GM12878 (cell line): ENCODE results near the gene COL17A1. TPM values are rescaled to one million over a fixed set of nuclear protein-coding genes. Genes with fewer than 3 reads are reported as not detected.

ENCODE experiments used
- SMC3 ChIP-seq: IDR thresholded peaks from 2 replicates; pipeline ENCODE4 v1.6.1; 2011; ENCODE audit warnings: low read length, improper control_type of control experiment, borderline replicate concordance
- microRNA counts: library from miRNA; unstranded; fragments of <30 nt; microRNA quantifications from one replicate; lab custom pipeline; 2016
- microRNA-seq: library from miRNA; unstranded; fragments of <30 nt; microRNA quantifications from one replicate; pipeline ENCODE4, GENCODE V29; 2018
- polyA plus RNA-seq, 11 experiments: library from polyadenylated mRNA; depleted of rRNA in 4 of 11; unstranded in 6 of 11; stranded (reverse) in 5 of 11; fragments of >200 nt; fragmentation: Nextera tagmentation in 4 of 11; fragmentation: Illumina TruSeq in 1 of 11; extraction: Ambion mirVana in 4 of 11; extraction: Trizol in 1 of 11; gene quantifications; 1 replicate in 1 of 11; 2 replicates in 10 of 11; pipeline versions ENCODE4 v1.2.1 to v1.2.3, GENCODE V29; 2011 to 2016; ENCODE audit warnings: inconsistent platforms in 2 of 11, missing spikeins in 2 of 11, low read depth in 1 of 11
- total RNA-seq, 4 experiments: library from RNA; depleted of rRNA in 3 of 4; stranded (reverse); fragments of >200 nt in 3 of 4; fragmentation: Illumina TruSeq in 1 of 4; extraction: Trizol in 1 of 4; gene quantifications; 2 replicates each; pipeline versions ENCODE4 v1.2.1 to v1.2.3, GENCODE V29; 2013 to 2021

The COL17A1 gene
- total and polyA plus RNA-seq, 10 of the 15 experiments (the other 5 are each of a cell fraction or from before 2014, with no cell fraction given), result 0.08 to 0.22 TPM; not detected in 8

DNA sequence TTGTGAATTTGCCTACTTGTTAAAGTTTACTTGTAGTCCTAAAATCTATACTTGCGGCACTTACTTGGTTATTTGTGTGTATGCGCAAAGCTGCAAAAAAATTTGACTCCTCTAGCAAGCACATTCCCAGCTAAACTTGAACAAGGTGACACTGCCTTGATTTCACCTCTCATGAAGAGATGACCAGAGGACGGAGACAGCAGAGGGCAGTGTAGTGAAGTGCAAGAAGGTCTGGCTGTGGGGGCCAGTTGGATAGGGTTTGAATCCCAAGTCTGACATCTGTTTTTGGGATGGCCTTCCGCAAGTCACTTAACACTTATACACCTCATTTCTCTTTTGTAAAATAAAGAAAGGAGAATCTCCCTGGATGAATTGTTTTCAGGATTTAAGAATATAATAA, 103.0 kb downstream of the COL17A1 start (continued):
- peak; percentile 27; the same call in 1 of the 2 replicates for TF ChIP-seq SMC3

MicroRNA genes within 50 kb of the gene (microRNA counts, 767-probe panel; counts per million panel counts)
- 1,705 counts per million, percentile 66 among the panel's probes with 10 or more counts for microRNA hsa-miR-936 (lab: Ali Mortazavi, UCI)

Small RNA genes within 50 kb of the gene (microRNA-seq; reads per million reads assigned to microRNA genes)
- not detected for gene MIR936

Other genes with a start within 250 kb of the COL17A1 start
- gene SH3PXD2A, start 230.3 kb downstream of the COL17A1 start, total RNA-seq (2014; rRNA removed), result 2.9 and 3.6 TPM in 2 replicates
- gene SH3PXD2A, start 230.3 kb downstream of the COL17A1 start, total RNA-seq (2014; rRNA removed; fragmentation: Illumina TruSeq; extraction: Trizol), result 4.5 and 4.7 TPM in 2 replicates
- gene SH3PXD2A, start 230.3 kb downstream of the COL17A1 start, total RNA-seq (2021), result 12.0 and 14.0 TPM in 2 replicates
- gene SH3PXD2A, start 230.3 kb downstream of the COL17A1 start, polyA plus RNA-seq (2011; rRNA removed), result 3.9 and 5.1 TPM in 2 replicates
- 6.3 and 7.1 TPM in 2 replicates for gene SH3PXD2A, start 230.3 kb downstream of the COL17A1 start, polyA plus RNA-seq (2014; fragmentation: Illumina TruSeq; extraction: Trizol)
- gene SH3PXD2A, start 230.3 kb downstream of the COL17A1 start, polyA plus RNA-seq (2014; fragmentation: Nextera tagmentation; extraction: Ambion mirVana), result under 1 TPM; 0.63 to 0.75 TPM
- 6.4 and 7.3 TPM in 2 replicates for gene SH3PXD2A, start 230.3 kb downstream of the COL17A1 start, polyA plus RNA-seq (2014; rRNA removed)
- 1 to 10 TPM; 3.7 to 4.1 TPM for gene SH3PXD2A, start 230.3 kb downstream of the COL17A1 start, polyA plus RNA-seq (2016; fragmentation: Nextera tagmentation; extraction: Ambion mirVana)
- gene STN1, start 167.7 kb downstream of the COL17A1 start, total RNA-seq (2014; rRNA removed), result 26.7 and 33.4 TPM in 2 replicates
- gene STN1, start 167.7 kb downstream of the COL17A1 start, total RNA-seq (2014; rRNA removed; fragmentation: Illumina TruSeq; extraction: Trizol), result 30.4 and 33.3 TPM in 2 replicates
- gene STN1, start 167.7 kb downstream of the COL17A1 start, total RNA-seq (2021), result 21.7 and 22.2 TPM in 2 replicates
- 31.8 and 35.7 TPM in 2 replicates for gene STN1, start 167.7 kb downstream of the COL17A1 start, polyA plus RNA-seq (2011; rRNA removed)
- 28.7 and 31.1 TPM in 2 replicates for gene STN1, start 167.7 kb downstream of the COL17A1 start, polyA plus RNA-seq (2014; fragmentation: Illumina TruSeq; extraction: Trizol)
- gene STN1, start 167.7 kb downstream of the COL17A1 start, polyA plus RNA-seq (2014; fragmentation: Nextera tagmentation; extraction: Ambion mirVana), result 10 to 100 TPM; 26.5 to 27.8 TPM
- 24.9 and 29.3 TPM in 2 replicates for gene STN1, start 167.7 kb downstream of the COL17A1 start, polyA plus RNA-seq (2014; rRNA removed)
- 10 to 100 TPM; 26.7 to 31.6 TPM for gene STN1, start 167.7 kb downstream of the COL17A1 start, polyA plus RNA-seq (2016; fragmentation: Nextera tagmentation; extraction: Ambion mirVana)
- 15.1 and 16.8 TPM in 2 replicates for gene SLK, start 118.7 kb downstream of the COL17A1 start, total RNA-seq (2014; rRNA removed)
- gene SLK, start 118.7 kb downstream of the COL17A1 start, total RNA-seq (2014; rRNA removed; fragmentation: Illumina TruSeq; extraction: Trizol), result 24.2 and 27.0 TPM in 2 replicates
- 15.0 and 17.5 TPM in 2 replicates for gene SLK, start 118.7 kb downstream of the COL17A1 start, total RNA-seq (2021)
- 12.8 and 21.1 TPM in 2 replicates for gene SLK, start 118.7 kb downstream of the COL17A1 start, polyA plus RNA-seq (2011; rRNA removed)
- gene SLK, start 118.7 kb downstream of the COL17A1 start, polyA plus RNA-seq (2014; fragmentation: Illumina TruSeq; extraction: Trizol), result 16.8 and 20.8 TPM in 2 replicates
- 1 to 10 TPM; 6.0 to 6.4 TPM for gene SLK, start 118.7 kb downstream of the COL17A1 start, polyA plus RNA-seq (2014; fragmentation: Nextera tagmentation; extraction: Ambion mirVana)
- 7.4 and 9.3 TPM in 2 replicates for gene SLK, start 118.7 kb downstream of the COL17A1 start, polyA plus RNA-seq (2014; rRNA removed)
- 1 to 10 TPM; 2.5 to 3.4 TPM for gene SLK, start 118.7 kb downstream of the COL17A1 start, polyA plus RNA-seq (2016; fragmentation: Nextera tagmentation; extraction: Ambion mirVana)
- gene SFR1, start 36.3 kb upstream of the COL17A1 start, total RNA-seq (2014; rRNA removed), result 7.9 and 13.7 TPM in 2 replicates
- 14.6 and 15.0 TPM in 2 replicates for gene SFR1, start 36.3 kb upstream of the COL17A1 start, total RNA-seq (2014; rRNA removed; fragmentation: Illumina TruSeq; extraction: Trizol)
- 9.0 and 10.0 TPM in 2 replicates for gene SFR1, start 36.3 kb upstream of the COL17A1 start, total RNA-seq (2021)
- 6.9 and 14.0 TPM in 2 replicates for gene SFR1, start 36.3 kb upstream of the COL17A1 start, polyA plus RNA-seq (2011; rRNA removed)
- 14.9 and 18.5 TPM in 2 replicates for gene SFR1, start 36.3 kb upstream of the COL17A1 start, polyA plus RNA-seq (2014; fragmentation: Illumina TruSeq; extraction: Trizol)
- 10 to 100 TPM; 25.4 to 31.5 TPM for gene SFR1, start 36.3 kb upstream of the COL17A1 start, polyA plus RNA-seq (2014; fragmentation: Nextera tagmentation; extraction: Ambion mirVana)
- 8.1 and 9.6 TPM in 2 replicates for gene SFR1, start 36.3 kb upstream of the COL17A1 start, polyA plus RNA-seq (2014; rRNA removed)
- gene SFR1, start 36.3 kb upstream of the COL17A1 start, polyA plus RNA-seq (2016; fragmentation: Nextera tagmentation; extraction: Ambion mirVana), result 10 to 100 TPM; 20.6 to 21.2 TPM
- 0.06 TPM in 1 of 2 replicates, not detected in the other for gene CFAP43, start 146.5 kb upstream of the COL17A1 start, total RNA-seq (2014; rRNA removed)
- not detected in 2 replicates for gene CFAP43, start 146.5 kb upstream of the COL17A1 start, total RNA-seq (2014; rRNA removed; fragmentation: Illumina TruSeq; extraction: Trizol)
- gene CFAP43, start 146.5 kb upstream of the COL17A1 start, total RNA-seq (2021), result not detected in 2 replicates
- gene CFAP43, start 146.5 kb upstream of the COL17A1 start, polyA plus RNA-seq (2011; rRNA removed), result 0.06 and 0.07 TPM in 2 replicates
- not detected in 2 replicates for gene CFAP43, start 146.5 kb upstream of the COL17A1 start, polyA plus RNA-seq (2014; fragmentation: Illumina TruSeq; extraction: Trizol)
- under 1 TPM in 1 of 2 experiments, not detected in 1; 0.10 TPM for gene CFAP43, start 146.5 kb upstream of the COL17A1 start, polyA plus RNA-seq (2014; fragmentation: Nextera tagmentation; extraction: Ambion mirVana)
- gene CFAP43, start 146.5 kb upstream of the COL17A1 start, polyA plus RNA-seq (2014; rRNA removed), result not detected in 2 replicates
- gene CFAP43, start 146.5 kb upstream of the COL17A1 start, polyA plus RNA-seq (2016; fragmentation: Nextera tagmentation; extraction: Ambion mirVana), result under 1 TPM; 0.11 to 0.14 TPM
- 96.6 and 99.7 TPM in 2 replicates for gene GSTO1, start 169.0 kb upstream of the COL17A1 start, total RNA-seq (2014; rRNA removed)
- 91.6 and 95.1 TPM in 2 replicates for gene GSTO1, start 169.0 kb upstream of the COL17A1 start, total RNA-seq (2014; rRNA removed; fragmentation: Illumina TruSeq; extraction: Trizol)
- gene GSTO1, start 169.0 kb upstream of the COL17A1 start, total RNA-seq (2021), result 97.2 and 102 TPM in 2 replicates
- gene GSTO1, start 169.0 kb upstream of the COL17A1 start, polyA plus RNA-seq (2011; rRNA removed), result 197 and 239 TPM in 2 replicates
- gene GSTO1, start 169.0 kb upstream of the COL17A1 start, polyA plus RNA-seq (2014; fragmentation: Illumina TruSeq; extraction: Trizol), result 108 and 111 TPM in 2 replicates
- gene GSTO1, start 169.0 kb upstream of the COL17A1 start, polyA plus RNA-seq (2014; fragmentation: Nextera tagmentation; extraction: Ambion mirVana), result 100 to 1,000 TPM in 1 of 2 experiments, 10 to 100 TPM in 1; 53.1 to 149 TPM
- 102 and 112 TPM in 2 replicates for gene GSTO1, start 169.0 kb upstream of the COL17A1 start, polyA plus RNA-seq (2014; rRNA removed)
- 100 to 1,000 TPM; 192 to 195 TPM for gene GSTO1, start 169.0 kb upstream of the COL17A1 start, polyA plus RNA-seq (2016; fragmentation: Nextera tagmentation; extraction: Ambion mirVana)
- 0.51 and 0.65 TPM in 2 replicates for gene GSTO2, start 183.3 kb upstream of the COL17A1 start, total RNA-seq (2014; rRNA removed)
- 0.40 and 0.51 TPM in 2 replicates for gene GSTO2, start 183.3 kb upstream of the COL17A1 start, total RNA-seq (2014; rRNA removed; fragmentation: Illumina TruSeq; extraction: Trizol)
- gene GSTO2, start 183.3 kb upstream of the COL17A1 start, total RNA-seq (2021), result 0.26 and 0.48 TPM in 2 replicates
- gene GSTO2, start 183.3 kb upstream of the COL17A1 start, polyA plus RNA-seq (2011; rRNA removed), result 0.62 and 0.72 TPM in 2 replicates
- 0.19 and 0.43 TPM in 2 replicates for gene GSTO2, start 183.3 kb upstream of the COL17A1 start, polyA plus RNA-seq (2014; fragmentation: Illumina TruSeq; extraction: Trizol)
- gene GSTO2, start 183.3 kb upstream of the COL17A1 start, polyA plus RNA-seq (2014; fragmentation: Nextera tagmentation; extraction: Ambion mirVana), result under 1 TPM; 0.16 to 0.53 TPM
- gene GSTO2, start 183.3 kb upstream of the COL17A1 start, polyA plus RNA-seq (2014; rRNA removed), result 0.65 and 0.86 TPM in 2 replicates
- gene GSTO2, start 183.3 kb upstream of the COL17A1 start, polyA plus RNA-seq (2016; fragmentation: Nextera tagmentation; extraction: Ambion mirVana), result under 1 TPM; 0.18 to 0.79 TPM